ENCODE results near the gene ANGPTL2.

The ANGPTL2 gene

DNA sequence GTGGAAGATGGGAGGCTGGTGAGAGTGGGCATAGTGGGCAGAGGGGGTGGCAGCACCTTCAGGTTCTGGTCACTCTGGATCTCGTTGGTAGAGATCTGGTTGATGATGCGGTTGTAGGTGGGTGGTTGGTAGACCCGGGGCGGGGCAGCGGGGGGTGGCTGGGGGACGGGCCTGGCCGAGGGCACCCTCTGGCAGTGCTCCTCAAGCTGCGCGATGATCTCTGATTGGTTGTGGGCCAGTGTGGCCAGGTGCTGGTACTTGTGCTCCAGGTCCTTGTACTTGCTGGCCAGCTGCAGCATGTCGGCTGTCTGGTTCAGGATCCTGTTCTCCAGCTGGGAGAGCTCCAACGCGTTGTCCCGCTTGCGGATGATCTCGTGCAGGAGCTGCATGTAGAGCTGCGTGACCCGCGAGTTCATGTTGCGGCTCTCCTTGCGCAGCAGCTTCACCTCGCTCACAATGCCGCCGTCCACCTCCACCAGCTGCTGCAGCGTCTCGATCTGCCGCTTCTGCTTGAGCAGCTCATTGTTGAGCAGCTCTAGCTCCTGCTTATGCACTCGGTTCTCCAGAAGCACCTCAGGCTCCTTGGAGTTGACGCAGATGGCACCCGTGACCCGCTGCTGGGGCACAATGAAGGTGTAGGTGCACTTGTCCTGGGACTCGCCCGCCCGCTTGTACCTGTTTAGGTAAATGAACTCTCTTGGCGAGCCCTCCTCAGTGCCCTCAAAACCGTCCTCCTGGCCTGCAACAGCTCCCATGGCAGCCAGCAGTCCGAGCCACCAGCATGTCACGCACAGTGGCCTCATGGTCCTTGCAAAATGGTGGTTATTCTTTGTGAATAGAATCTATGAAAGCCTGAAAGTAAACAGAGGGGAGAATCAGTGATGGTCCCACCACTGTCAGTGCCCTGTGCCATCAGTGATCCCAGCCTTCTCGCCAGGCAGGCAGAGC, 14.2 kb downstream of the ANGPTL2 start:
- Mint-ChIP-seq H3K9me3 (no peaks in the 10 kb centered on the region), H3K4me3 (no peak overlapping the region), H3K4me1 (ENCODE audit: low read depth) (no peaks in the 10 kb centered on the region), H3K27ac (no peak overlapping the region), H3K27me3 (ENCODE audit: low read depth) (peaks cover 18% of the 10 kb centered on the region), H3K36me3 (ENCODE audit: low read depth) (no peaks in the 10 kb centered on the region)
- no peak for DNase-seq (ENCODE audit: low spot score)

DNA sequence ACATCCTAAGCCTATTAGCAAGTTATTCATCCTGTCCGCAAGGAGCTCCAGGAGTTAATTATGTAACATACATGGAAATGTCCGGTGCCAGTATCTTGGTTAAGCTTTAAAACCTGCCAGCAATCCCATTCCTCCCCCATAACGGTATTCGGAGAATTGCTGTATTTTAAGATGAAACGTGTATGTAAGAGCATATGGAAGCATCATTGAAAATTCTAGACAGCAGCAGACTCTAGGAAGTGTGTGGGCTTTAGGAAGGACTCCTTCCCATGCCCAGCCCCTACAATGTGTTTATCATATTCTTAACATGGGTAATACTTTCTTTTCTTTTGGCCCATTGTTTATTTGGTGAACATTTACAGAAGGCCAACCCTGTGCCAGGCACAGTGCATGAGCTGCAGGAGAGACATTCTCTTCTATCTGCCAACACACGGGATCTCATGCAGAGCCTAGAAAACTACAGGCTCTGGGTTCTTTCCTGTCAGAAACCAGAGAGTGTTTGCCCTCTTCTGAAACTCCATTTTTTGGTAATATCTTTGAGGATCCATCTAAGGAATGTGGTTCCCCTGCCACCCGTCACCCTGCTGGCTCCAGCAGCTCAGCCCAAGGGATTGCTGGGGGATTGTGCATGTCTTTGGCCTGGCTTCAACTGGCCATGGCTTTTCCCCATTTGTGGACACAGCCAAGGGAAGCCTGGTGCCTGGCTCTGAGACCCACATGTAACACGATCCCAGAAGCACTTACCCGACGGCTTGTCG, 15.1 kb downstream of the ANGPTL2 start:
- H3K27me3 Mint-ChIP-seq (ENCODE audit: low read depth): peaks cover 21% of the 10 kb centered on the region
- no peaks in the 10 kb centered on the region for H3K4me1 Mint-ChIP-seq (ENCODE audit: low read depth)
- H3K36me3 Mint-ChIP-seq (ENCODE audit: low read depth): no peaks in the 10 kb centered on the region
- H3K9me3 Mint-ChIP-seq: no peaks in the 10 kb centered on the region
- no peak for DNase-seq (ENCODE audit: low spot score)
- no peak overlapping the region for H3K27ac Mint-ChIP-seq
- H3K4me3 Mint-ChIP-seq: no peak overlapping the region

DNA sequence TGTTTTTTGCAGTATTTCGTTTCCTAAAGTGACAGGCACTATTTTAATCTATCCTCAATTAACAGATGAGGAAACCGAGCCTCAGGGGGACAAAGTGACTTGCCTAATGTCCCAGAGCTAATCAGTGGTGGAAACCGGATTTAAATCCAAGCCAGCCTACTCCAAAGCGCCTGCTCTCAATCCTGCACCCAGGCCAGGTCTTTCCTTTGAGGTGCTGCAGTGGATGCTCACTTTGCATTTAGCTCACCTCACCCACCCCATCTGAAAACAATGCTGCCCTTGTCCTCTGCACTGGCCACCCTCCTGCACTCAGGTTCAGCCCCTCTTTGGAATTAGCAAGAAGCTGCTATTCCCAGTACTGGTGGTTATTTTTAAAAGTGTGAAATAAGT, 16.0 kb downstream of the ANGPTL2 start:
- no peaks in the 10 kb centered on the region for H3K36me3 Mint-ChIP-seq (ENCODE audit: low read depth)
- H3K27ac Mint-ChIP-seq: no peak overlapping the region
- H3K4me3 Mint-ChIP-seq: no peak overlapping the region
- no peak for DNase-seq (ENCODE audit: low spot score)
- H3K4me1 Mint-ChIP-seq (ENCODE audit: low read depth): no peaks in the 10 kb centered on the region
- H3K27me3 Mint-ChIP-seq (ENCODE audit: low read depth): peaks cover 23% of the 10 kb centered on the region
- H3K9me3 Mint-ChIP-seq: no peaks in the 10 kb centered on the region

DNA sequence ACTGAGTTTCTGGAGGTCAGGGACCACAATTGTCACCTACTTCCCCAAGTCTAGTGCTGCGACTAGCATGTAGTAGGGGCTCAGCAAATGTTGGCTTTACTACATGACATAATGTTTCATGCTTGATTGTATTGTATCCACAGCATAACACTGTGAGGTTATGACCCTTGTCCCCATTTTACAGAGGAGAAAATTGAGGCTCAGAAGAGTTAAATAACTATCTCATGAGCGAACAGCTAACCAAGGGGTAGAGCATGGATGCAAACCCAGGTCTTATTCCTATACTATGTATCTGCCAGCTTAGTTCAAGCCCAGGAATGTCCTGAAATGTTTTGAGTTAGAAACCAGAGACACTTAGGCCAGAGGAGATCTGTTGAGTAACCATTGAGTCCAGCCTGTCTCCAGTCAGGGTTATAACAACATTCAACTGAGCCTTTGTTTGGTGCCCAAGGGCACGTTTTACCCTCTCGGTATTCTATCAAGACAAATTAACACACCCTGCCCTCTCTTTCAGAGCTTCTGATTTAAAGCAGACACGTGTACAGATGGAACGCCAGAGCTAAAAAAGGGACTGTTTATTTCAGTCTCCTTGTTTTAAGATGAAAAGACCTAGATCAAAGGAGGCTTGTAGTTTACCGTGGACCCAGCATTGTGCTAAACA, 16.5 kb downstream of the ANGPTL2 start:
- H3K4me3 Mint-ChIP-seq: no peak overlapping the region
- no peaks in the 10 kb centered on the region for H3K36me3 Mint-ChIP-seq (ENCODE audit: low read depth)
- H3K27me3 Mint-ChIP-seq (ENCODE audit: low read depth): peaks cover 19% of the 10 kb centered on the region
- no peak for DNase-seq (ENCODE audit: low spot score)
- H3K4me1 Mint-ChIP-seq (ENCODE audit: low read depth): no peaks in the 10 kb centered on the region
- H3K9me3 Mint-ChIP-seq: no peaks in the 10 kb centered on the region
- no peak overlapping the region for H3K27ac Mint-ChIP-seq

DNA sequence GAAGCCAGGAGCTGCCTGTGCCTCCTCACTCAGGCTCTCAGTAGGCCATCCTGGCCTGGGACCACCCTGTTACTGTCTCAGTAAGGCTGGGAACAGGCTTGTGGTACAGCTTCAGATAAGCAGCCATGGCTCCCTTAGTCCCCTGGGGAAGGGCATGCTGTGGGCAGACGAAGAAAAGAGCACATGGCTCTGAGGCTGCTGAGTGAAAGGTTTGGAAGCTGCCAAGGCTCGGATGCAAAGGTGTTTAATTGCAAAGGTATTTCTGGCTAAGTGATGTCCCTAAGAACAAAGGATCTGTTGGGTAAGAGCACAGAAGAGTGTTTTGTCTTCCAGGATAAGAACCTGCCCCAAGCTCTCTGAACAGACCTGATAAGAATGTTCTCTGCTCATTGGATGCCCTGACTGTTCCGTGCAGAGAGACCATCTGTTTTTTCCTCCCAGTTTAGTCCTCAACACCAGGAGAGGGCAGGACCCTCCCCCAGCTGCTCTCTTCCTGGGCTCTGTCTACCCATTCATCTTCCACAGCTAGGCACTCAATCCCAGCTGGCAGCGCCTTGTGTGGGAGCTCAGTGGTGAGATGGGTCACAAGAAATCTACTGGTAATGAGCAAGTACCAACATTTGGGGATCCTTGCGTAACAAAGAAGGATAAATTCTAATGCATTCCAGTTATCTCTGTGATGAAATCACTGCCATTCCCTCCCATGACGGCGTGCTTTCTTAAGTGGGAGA, 17.7 kb downstream of the ANGPTL2 start:
- no peak for DNase-seq (ENCODE audit: low spot score)
- Mint-ChIP-seq H3K27ac (no peak overlapping the region), H3K4me1 (ENCODE audit: low read depth) (no peaks in the 10 kb centered on the region), H3K36me3 (ENCODE audit: low read depth) (no peaks in the 10 kb centered on the region), H3K9me3 (no peaks in the 10 kb centered on the region), H3K27me3 (ENCODE audit: low read depth) (peaks cover 12% of the 10 kb centered on the region), H3K4me3 (no peak overlapping the region)

DNA sequence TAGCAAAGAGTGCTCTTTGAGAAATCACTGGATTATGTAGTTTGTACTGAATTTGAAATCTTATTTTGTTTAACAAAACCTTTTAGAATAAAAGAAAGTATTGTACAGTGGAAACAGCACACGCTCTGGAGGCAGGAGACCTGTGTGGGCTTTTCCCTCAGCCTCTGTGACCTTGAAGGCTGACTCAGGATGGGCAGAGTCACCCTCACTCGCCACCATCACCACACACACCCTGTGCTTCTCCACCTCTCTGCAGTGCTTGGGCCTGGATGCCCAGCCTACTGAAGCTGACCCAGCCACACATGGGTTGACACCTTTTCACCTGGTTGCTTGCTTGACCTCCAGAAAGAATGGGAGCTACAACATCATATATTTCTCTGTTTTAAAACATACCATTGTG, 19.6 kb downstream of the ANGPTL2 start:
- Mint-ChIP-seq H3K36me3 (ENCODE audit: low read depth) (no peaks in the 10 kb centered on the region), H3K9me3 (no peaks in the 10 kb centered on the region), H3K27me3 (ENCODE audit: low read depth) (peaks cover 12% of the 10 kb centered on the region), H3K4me1 (ENCODE audit: low read depth) (no peaks in the 10 kb centered on the region), H3K27ac (no peak overlapping the region), H3K4me3 (no peak overlapping the region)
- DNase-seq (ENCODE audit: low spot score): no peak

DNA sequence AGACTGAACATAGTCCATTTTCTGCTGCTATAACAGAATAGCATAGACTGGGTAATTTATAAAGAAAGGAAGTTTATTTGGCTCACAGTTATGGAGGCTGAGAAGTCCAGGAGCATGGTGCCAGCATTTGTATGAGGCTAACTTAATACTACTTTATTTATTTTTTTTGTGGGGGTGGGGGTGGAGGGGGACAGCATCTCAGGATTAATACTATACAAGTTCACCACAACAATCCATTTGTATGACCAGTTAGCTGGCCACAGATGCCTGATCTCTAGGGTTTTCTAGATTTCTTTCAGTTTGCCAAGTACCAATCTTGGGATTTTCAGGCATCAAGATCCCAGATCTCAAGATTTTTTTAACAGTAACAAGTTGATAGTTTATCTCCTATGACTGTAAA, 20.3 kb downstream of the ANGPTL2 start:
- no peak overlapping the region for H3K27ac Mint-ChIP-seq
- no peak for DNase-seq (ENCODE audit: low spot score)
- H3K4me3 Mint-ChIP-seq: no peak overlapping the region
- H3K27me3 Mint-ChIP-seq (ENCODE audit: low read depth): peaks cover 12% of the 10 kb centered on the region
- no peaks in the 10 kb centered on the region for H3K36me3 Mint-ChIP-seq (ENCODE audit: low read depth)
- no peaks in the 10 kb centered on the region for H3K9me3 Mint-ChIP-seq
- H3K4me1 Mint-ChIP-seq (ENCODE audit: low read depth): no peaks in the 10 kb centered on the region

DNA sequence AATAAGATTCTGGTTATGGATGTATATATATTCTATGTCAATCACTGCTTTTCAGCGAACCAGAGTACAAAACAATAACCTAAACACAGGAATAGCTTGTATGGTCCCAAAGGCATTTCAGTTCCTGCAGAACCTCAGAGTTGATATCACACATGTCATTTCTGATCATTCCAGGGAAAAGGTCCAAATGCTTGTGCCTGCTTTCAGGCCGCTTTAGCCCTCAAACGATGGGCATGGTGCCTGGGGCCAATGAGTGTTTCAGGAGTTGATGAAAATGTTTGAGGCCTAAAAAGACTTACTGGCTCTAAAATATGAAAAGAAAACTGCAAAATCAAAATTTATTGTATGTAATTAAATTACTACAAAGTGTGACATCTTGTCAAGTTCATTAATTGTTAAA, 22.8 kb downstream of the ANGPTL2 start:
- DNase-seq (ENCODE audit: low spot score): no peak
- Mint-ChIP-seq H3K9me3 (no peaks in the 10 kb centered on the region), H3K27ac (no peak overlapping the region), H3K27me3 (ENCODE audit: low read depth) (peaks cover 4% of the 10 kb centered on the region), H3K4me1 (ENCODE audit: low read depth) (no peaks in the 10 kb centered on the region), H3K4me3 (no peak overlapping the region), H3K36me3 (ENCODE audit: low read depth) (no peaks in the 10 kb centered on the region)

DNA sequence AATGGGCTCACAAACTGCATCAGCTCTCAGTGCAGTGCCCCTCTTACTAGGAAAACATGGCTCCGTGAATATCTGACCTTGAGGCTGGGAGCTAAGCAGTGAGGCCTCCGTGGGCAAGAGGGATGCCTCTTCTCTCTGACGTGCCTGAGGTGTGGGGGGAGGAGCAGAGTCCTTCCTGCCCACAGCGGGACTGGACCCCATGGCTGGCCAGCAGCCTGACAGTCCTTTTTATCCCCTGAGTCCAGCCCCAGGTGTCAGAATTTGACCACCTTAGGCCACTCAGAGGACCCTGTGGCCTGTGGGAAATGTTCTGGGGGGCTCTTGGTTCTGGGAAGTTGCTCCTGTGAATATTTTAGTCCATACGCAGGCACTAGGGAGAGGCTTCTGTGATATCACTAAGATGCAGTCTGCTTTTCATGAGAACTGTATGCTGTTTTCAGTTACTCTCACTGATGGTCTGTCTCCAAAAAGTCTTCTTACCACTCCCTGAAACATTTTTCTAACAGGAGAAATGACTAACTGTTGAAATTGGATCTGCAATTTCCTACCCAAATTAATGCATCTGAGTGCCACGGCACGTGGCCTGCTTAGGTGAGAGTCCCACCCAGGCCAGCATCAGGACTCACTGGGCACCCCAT, 23.4 kb downstream of the ANGPTL2 start:
- Mint-ChIP-seq H3K27ac (no peak overlapping the region), H3K4me1 (ENCODE audit: low read depth) (no peaks in the 10 kb centered on the region), H3K36me3 (ENCODE audit: low read depth) (no peaks in the 10 kb centered on the region), H3K27me3 (ENCODE audit: low read depth) (peaks cover 4% of the 10 kb centered on the region), H3K9me3 (no peaks in the 10 kb centered on the region), H3K4me3 (no peak overlapping the region)
- no peak for DNase-seq (ENCODE audit: low spot score)

DNA sequence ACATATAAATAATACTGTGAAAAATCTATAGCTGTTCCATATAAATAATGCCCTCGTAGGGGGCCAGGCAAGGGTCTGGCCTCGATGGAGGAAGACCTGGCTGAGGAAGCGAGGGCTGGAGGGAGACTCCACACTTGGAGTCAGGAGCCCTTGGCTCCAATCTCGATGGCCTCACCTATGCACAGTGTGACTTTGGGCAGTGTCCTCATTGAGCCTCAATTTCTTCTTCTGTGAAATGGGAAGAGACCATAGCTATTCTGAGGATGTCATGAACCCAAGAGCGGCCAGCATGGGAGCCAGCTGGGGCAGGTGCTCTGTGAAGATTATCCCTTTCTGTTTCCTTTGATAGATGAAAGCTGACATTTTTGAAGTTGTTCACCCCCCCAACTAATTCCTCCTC, 24.8 kb downstream of the ANGPTL2 start:
- H3K27me3 Mint-ChIP-seq (ENCODE audit: low read depth): peaks cover 4% of the 10 kb centered on the region
- no peak overlapping the region for H3K27ac Mint-ChIP-seq
- no peak overlapping the region for H3K4me3 Mint-ChIP-seq
- H3K9me3 Mint-ChIP-seq: no peaks in the 10 kb centered on the region
- H3K4me1 Mint-ChIP-seq (ENCODE audit: low read depth): no peaks in the 10 kb centered on the region
- no peaks in the 10 kb centered on the region for H3K36me3 Mint-ChIP-seq (ENCODE audit: low read depth)
- DNase-seq (ENCODE audit: low spot score): no peak

DNA sequence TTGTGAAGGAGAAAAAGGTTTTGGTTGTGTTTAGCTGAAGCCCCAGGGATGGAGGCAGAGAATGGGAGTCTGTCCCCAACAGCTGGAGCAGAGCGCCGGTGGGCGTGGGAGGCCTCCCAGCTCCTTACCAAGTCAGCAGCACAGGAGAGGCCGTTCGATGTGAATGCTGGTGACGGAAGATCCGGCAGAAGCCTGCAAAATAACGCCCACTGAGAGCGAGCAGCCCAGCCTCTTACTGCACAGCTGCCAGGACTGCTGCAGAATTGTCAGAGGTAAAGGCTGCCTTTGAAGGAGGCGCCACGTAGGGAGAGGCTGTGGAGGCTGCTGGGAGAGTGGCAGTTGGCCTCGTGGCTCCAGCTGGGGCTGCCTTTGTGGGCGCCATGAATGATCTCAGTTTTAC, 26.2 kb downstream of the ANGPTL2 start:
- Mint-ChIP-seq H3K4me3 (no peak overlapping the region), H3K9me3 (no peaks in the 10 kb centered on the region), H3K27ac (no peak overlapping the region), H3K4me1 (ENCODE audit: low read depth) (no peaks in the 10 kb centered on the region), H3K27me3 (ENCODE audit: low read depth) (no peaks in the 10 kb centered on the region), H3K36me3 (ENCODE audit: low read depth) (no peaks in the 10 kb centered on the region)
- DNase-seq (ENCODE audit: low spot score): no peak

DNA sequence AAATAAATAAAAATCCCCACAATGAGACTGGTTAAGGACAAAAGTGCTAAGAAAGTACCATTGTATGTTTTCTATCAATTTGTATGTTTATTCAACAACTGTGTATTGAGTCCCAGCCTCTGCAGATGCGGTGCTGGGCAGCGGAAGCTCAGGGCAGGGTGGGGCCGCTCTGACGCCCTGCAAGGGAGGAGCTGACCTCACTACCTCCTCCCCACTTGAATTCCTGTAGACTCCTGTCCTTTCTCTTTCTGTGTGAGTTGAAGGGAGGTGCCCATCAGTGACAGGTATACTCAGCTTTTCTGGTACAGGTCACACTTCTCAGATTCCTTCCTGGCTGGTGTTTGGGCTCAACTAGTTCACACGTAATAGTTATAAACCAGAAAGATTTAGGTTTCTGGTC, 27.0 kb downstream of the ANGPTL2 start:
- H3K27me3 Mint-ChIP-seq (ENCODE audit: low read depth): no peaks in the 10 kb centered on the region
- H3K9me3 Mint-ChIP-seq: no peaks in the 10 kb centered on the region
- H3K27ac Mint-ChIP-seq: no peak overlapping the region
- H3K36me3 Mint-ChIP-seq (ENCODE audit: low read depth): no peaks in the 10 kb centered on the region
- no peak for DNase-seq (ENCODE audit: low spot score)
- H3K4me1 Mint-ChIP-seq (ENCODE audit: low read depth): no peaks in the 10 kb centered on the region
- no peak overlapping the region for H3K4me3 Mint-ChIP-seq

DNA sequence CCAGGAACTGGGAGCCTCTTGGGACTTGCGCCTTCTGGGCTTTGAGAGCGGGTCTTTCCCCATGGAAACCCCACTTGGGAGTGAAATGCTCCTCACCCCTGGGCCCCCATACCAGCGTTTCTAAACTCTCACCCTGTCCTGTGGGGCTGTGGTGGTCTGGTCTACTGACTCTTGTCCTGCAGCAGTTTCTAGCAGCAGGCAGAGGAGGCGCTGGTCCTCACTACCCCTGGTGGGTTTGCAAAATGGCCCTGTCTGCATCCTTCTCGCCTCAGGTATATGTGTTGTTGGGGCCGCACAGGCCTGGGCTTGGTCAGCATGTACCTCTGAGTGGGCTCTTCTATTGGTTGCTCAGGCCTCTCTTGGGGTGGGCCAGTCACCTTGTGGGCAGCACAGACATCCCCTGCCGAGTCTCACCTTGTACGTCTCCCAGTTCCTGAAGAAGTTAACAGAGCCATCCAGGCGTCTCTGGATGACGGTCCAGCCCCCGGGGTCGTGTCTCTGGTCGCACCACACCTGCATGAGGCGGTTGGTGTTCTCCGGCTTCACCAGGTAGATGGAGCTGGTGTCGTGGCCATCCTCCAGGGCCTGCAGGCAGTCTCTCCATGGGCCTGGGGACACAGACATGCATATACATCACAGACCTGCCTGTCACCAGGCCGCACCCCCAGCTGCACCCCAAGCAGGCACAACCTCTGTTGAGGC, 29.0 kb downstream of the ANGPTL2 start:
- Mint-ChIP-seq H3K9me3 (no peaks in the 10 kb centered on the region), H3K4me3 (no peak overlapping the region), H3K4me1 (ENCODE audit: low read depth) (no peaks in the 10 kb centered on the region), H3K27ac (no peak overlapping the region), H3K27me3 (ENCODE audit: low read depth) (peaks cover 2% of the 10 kb centered on the region), H3K36me3 (ENCODE audit: low read depth) (no peaks in the 10 kb centered on the region)
- DNase-seq (ENCODE audit: low spot score): no peak

Data from T-helper 2 cell treated with Interferon-gamma antibody and Interleukin-4, amounts not matched to agents 5 μg/mL and 100 μg/mL, for 36 hours (primary cell).